ENCODE data around the gene NRL. TPM values are rescaled to one million over a fixed set of nuclear protein-coding genes. Genes with fewer than 3 reads are reported as not detected.

Gene NRL
- total and polyA plus RNA-seq, 11 donors = 1.3 to 3.0 (median 2.1) TPM

DNA sequence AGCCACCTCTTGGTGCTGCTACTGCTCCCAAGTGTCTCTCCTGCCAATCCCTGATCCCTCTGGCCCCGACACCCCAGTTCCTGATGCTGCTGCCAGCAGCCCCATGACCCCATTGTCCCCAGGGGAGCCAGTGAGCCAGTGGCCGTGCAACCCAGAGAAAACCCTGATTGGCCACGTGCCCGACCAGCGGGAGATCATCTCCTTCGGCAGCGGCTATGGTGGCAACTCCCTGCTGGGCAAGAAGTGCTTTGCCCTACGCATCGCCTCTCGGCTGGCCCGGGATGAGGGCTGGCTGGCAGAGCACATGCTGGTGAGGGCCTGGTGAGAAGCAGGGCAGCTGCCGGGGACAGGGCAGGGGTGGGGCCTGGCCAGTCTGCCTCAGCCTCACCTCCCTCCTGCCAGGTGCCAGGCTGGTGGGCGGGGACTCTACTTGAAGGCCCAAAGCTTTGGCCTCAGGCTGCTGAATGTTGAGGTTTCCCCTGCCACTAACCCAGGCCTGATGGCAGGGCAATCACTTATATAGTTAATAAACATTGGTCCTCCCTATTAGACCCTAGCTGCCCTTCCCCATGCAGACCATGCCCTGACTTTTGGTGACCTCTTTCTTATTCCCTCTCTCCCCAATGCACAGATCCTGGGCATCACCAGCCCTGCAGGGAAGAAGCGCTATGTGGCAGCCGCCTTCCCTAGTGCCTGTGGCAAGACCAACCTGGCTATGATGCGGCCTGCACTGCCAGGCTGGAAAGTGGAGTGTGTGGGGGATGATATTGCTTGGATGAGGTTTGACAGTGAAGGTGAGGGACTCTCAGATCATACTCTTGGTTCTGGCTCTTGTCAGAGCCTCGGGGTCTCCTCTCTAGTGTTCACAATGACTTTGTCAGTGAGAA lies 15.6 kb downstream of the NRL start:
- Histone ChIP-seq H3K9me3 (no peaks in the 10 kb centered on the region), H3K27me3 (no peaks in the 10 kb centered on the region), H3K36me3 (peaks cover 0 to 60% (median 0%) of the 10 kb centered on the region in 9 donors), H3K27ac (no peak overlapping the region), H3K4me3 (no peak overlapping the region), H3K4me1 (peaks cover 0 to 16% (median 9%) of the 10 kb centered on the region in 12 donors)
- DNase-seq (peak in 1 of 5 donors; percentile 22), ATAC-seq (no peak)
- intact Hi-C loops (cut with DNase I) = loop anchor here in 1 of 10 donors (10.0 kb wide), 1 partner anchor 114 kb away; the partner anchor contains the start of gene DHRS4L2
- WGBS, 4 donors = 86 to 91% (median 88%) methylated on average over 17 of the region's 17 CpGs
- TF ChIP-seq POLR2A (IDR thresholded peaks at IDR 0.05) = no peak
- TF ChIP-seq, protein P1, sequence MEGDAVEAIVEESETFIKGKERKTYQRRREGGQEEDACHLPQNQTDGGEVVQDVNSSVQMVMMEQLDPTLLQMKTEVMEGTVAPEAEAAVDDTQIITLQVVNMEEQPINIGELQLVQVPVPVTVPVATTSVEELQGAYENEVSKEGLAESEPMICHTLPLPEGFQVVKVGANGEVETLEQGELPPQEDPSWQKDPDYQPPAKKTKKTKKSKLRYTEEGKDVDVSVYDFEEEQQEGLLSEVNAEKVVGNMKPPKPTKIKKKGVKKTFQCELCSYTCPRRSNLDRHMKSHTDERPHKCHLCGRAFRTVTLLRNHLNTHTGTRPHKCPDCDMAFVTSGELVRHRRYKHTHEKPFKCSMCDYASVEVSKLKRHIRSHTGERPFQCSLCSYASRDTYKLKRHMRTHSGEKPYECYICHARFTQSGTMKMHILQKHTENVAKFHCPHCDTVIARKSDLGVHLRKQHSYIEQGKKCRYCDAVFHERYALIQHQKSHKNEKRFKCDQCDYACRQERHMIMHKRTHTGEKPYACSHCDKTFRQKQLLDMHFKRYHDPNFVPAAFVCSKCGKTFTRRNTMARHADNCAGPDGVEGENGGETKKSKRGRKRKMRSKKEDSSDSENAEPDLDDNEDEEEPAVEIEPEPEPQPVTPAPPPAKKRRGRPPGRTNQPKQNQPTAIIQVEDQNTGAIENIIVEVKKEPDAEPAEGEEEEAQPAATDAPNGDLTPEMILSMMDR (IDR thresholded peaks at IDR 0.05) = no peak

DNA sequence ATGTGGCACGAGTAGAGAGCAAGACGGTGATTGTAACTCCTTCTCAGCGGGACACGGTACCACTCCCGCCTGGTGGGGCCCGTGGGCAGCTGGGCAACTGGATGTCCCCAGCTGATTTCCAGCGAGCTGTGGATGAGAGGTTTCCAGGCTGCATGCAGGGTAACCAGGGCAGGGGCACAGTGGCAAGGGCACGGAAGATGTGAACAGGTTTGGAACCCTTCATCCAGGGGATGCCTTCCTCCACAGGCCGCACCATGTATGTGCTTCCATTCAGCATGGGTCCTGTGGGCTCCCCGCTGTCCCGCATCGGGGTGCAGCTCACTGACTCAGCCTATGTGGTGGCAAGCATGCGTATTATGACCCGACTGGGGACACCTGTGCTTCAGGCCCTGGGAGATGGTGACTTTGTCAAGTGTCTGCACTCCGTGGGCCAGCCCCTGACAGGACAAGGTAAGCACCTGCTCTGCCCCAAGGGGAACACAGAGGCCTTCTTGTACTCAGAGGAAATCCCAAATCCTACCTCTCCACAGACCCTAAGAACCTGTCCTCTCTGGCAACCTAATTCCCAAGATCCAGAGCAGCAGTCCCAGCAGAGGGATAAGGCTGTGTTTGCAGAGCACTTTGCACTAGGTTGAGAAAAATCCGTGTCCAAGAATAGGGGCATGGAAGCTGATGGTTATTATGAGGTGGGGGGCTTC lies 16.4 kb downstream of the NRL start:
- ATAC-seq (no peak), DNase-seq (peak in 1 of 5 donors; percentile 16)
- intact Hi-C loops (cut with DNase I) = loop anchor here in 1 of 10 donors (10.0 kb wide), 1 partner anchor 114 kb away; the partner anchor contains the start of gene DHRS4L2
- TF ChIP-seq POLR2A (IDR thresholded peaks at IDR 0.05) = no peak
- TF ChIP-seq, protein P1 (IDR thresholded peaks at IDR 0.05) = no peak
- Histone ChIP-seq H3K4me1 (peaks cover 0 to 21% (median 13%) of the 10 kb centered on the region in 12 donors), H3K27me3 (no peaks in the 10 kb centered on the region), H3K4me3 (no peak overlapping the region), H3K27ac (no peak overlapping the region), H3K9me3 (no peaks in the 10 kb centered on the region), H3K36me3 (peaks cover 0 to 54% (median 0%) of the 10 kb centered on the region in 9 donors)
- WGBS, 4 donors = 91 to 96% (median 96%) methylated on average over 8 to 16 of the region's 16 CpGs

DNA sequence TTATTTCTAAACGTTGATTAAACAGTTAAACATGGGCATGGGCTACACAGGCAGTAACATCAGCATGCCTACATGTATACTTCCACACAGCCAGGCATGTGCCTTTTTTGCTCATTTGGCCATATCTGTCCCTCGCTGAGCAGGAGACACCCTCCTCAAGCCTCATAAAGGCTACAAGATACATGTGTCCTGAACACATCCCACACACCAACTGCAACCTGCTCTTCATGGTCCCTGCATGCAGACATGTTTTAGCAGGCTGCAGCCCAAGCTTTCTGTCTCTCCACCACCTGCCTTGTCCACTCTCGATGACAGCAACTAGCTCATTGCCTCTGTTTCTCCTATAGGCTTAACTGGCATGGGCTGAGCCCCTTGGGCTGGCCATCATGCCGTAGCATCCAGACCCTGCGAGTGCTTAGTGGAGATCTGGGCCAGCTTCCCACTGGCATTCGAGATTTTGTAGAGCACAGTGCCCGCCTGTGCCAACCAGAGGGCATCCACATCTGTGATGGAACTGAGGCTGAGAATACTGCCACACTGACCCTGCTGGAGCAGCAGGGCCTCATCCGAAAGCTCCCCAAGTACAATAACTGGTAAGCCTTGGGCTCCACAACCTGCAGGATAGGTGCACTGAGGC lies 18.1 kb downstream of the NRL start:
- no peak for ATAC-seq
- peak in 1 of 5 donors; percentile 14 for DNase-seq
- H3K4me3 ChIP-seq = no peak overlapping the region
- no peaks in the 10 kb centered on the region for H3K27me3 ChIP-seq
- peaks cover 0 to 39% (median 0%) of the 10 kb centered on the region in 9 donors for H3K36me3 ChIP-seq
- no peak overlapping the region for H3K27ac ChIP-seq
- intact Hi-C loops (cut with DNase I) = loop anchor here in 1 of 10 donors (10.0 kb wide), 1 partner anchor 112 kb away; the partner anchor contains the start of gene DHRS4L2
- WGBS, 4 donors = 88 to 96% (median 94%) methylated on average over 8 of the region's 8 CpGs
- peaks cover 0 to 26% (median 14%) of the 10 kb centered on the region in 12 donors for H3K4me1 ChIP-seq
- no peak for TF ChIP-seq POLR2A (IDR thresholded peaks at IDR 0.05)
- TF ChIP-seq, protein P1 (IDR thresholded peaks at IDR 0.05) = no peak
- H3K9me3 ChIP-seq = no peaks in the 10 kb centered on the region

Measured in heart left ventricle (tissue), 16 donors.